Esophagus muscularis mucosa (tissue), 4 donors: ENCODE data around the gene FOXO6. TPM values are rescaled to one million over a fixed set of nuclear protein-coding genes. Genes with fewer than 3 reads are reported as not detected.

Experiments used
- DNase-seq: peaks from one replicate; pipeline ENCODE4 v3.0.0-alpha.2; 2017; ENCODE audit errors: extremely low spot score
- H3K27ac ChIP-seq, 4 donors: fragments of 200-600 bp; sonication (generic); replicated peaks in 1 of 4; 1 replicate in 3 of 4; 2 replicates in 1 of 4; pipeline ENCODE4 v1.5.1; 2016 to 2019; ENCODE audit warnings: mild to moderate bottlenecking in 1 of 4
- H3K27me3 ChIP-seq, 4 donors: fragments of 200-600 bp; sonication (generic); one replicate each; pipeline versions ENCODE4 v1.5.1 to v1.6.0; 2016 to 2019
- H3K36me3 ChIP-seq, 4 donors: fragments of 200-600 bp; sonication (generic); one replicate each; pipeline ENCODE4 v1.5.1; 2016 to 2019
- H3K4me1 ChIP-seq, 4 donors: fragments of 200-600 bp; sonication (generic); one replicate each; pipeline ENCODE4 v1.5.1; 2016 to 2019
- H3K4me3 ChIP-seq, 4 donors: fragments of 200-600 bp; sonication (generic); 1 replicate in 2 of 4; 2 replicates in 2 of 4; pipeline ENCODE4 v1.5.1; 2016 to 2019; ENCODE audit warnings: mild to moderate bottlenecking in 4 of 4, moderate library complexity in 1 of 4
- H3K9me3 ChIP-seq, 4 donors: fragments of 200-600 bp; sonication (generic); 1 replicate in 3 of 4; 2 replicates in 1 of 4; pipeline ENCODE4 v1.5.1; 2016 to 2019
- CTCF ChIP-seq, 3 experiments: fragments of 200-600 bp in 2 of 3; fragments of 450-650 bp in 1 of 3; sonication (generic) in 2 of 3; IDR thresholded peaks; one replicate each; pipeline ENCODE4 v1.5.1; 2017 to 2019; ENCODE audit warnings: antibody characterized with exemption in 3 of 3, mild to moderate bottlenecking in 2 of 3, moderate library complexity in 1 of 3
- EP300 ChIP-seq: sonication (generic); formaldehyde crosslinking; IDR thresholded peaks from one replicate; pipeline ENCODE4 v1.6.1; 2017; ENCODE audit warnings: antibody characterized with exemption
- POLR2A ChIP-seq: fragments of 450-650 bp; IDR thresholded peaks from one replicate; pipeline ENCODE4 v1.6.1; 2017; ENCODE audit warnings: antibody characterized with exemption, moderate library complexity, mild to moderate bottlenecking, low read depth
- POLR2AphosphoS5 ChIP-seq, 2 donors: sonication (generic); formaldehyde crosslinking; IDR thresholded peaks; one replicate each; pipeline ENCODE4 v1.6.1; 2017; ENCODE audit warnings: antibody characterized with exemption in 2 of 2
- WGBS: methylation state at CpG from one replicate; pipeline ENCODE4 v1.1.5; 2018; 5-methylcytosine and 5-hydroxymethylcytosine counted together
- intact Hi-C: fragments of 100-400 bp; cut with DNase I; formaldehyde crosslinking; loops from one replicate; pipeline ENCODE4 v1.15.1; 2023
- total RNA-seq, 4 donors: library from RNA; depleted of rRNA; stranded (reverse); fragments of >200 nt; gene quantifications; one replicate each; pipeline versions ENCODE4 v1.1.0 to v1.2.1, GENCODE V29; 2016

FOXO6 gene
- total RNA-seq, 4 donors from 2014 or later = 0.33 to 1.3 (median 0.53) TPM

DNA sequence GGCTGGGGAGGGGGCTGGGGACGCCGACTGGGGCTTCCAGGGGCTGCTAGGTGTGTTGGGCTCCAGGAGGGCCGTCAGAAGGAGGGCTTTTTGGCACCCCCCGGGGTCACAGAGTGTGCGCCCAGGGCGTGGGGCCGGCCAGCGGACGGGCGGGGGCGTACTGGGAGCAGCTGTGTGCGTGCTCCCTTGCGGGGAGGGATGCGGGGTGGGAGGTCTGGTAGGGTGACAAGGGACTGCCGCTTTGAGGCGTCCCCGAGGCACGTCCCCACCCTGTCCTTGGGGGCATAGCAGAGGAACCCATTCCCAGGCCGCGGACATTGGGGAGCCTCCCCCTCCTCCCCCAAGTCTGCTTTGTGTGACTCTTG lies 1.1 kb downstream of the FOXO6 start:
- H3K27me3 ChIP-seq = peaks cover 0 to 21% (median 2%) of the 10 kb centered on the region in 4 donors
- intact Hi-C loops = no loop called here
- peaks cover 0 to 3% (median 0%) of the 10 kb centered on the region in 4 donors for H3K9me3 ChIP-seq
- H3K27ac ChIP-seq = peak overlapping the region in 1 of 4 donors; percentile 60
- H3K4me1 ChIP-seq = peaks cover 57 to 78% (median 70%) of the 10 kb centered on the region in 4 donors
- WGBS = 14% methylated on average over 17 of the region's 20 CpGs
- peak overlapping the region; percentile 65 to 87 (median 74) for H3K4me3 ChIP-seq
- TF ChIP-seq POLR2AphosphoS5 (IDR thresholded peaks at IDR 0.05) (no peak), CTCF (IDR thresholded peaks at IDR 0.05) (no peak), EP300 (no peak), POLR2A (no peak)
- H3K36me3 ChIP-seq = no peaks in the 10 kb centered on the region
- no peak for DNase-seq

DNA sequence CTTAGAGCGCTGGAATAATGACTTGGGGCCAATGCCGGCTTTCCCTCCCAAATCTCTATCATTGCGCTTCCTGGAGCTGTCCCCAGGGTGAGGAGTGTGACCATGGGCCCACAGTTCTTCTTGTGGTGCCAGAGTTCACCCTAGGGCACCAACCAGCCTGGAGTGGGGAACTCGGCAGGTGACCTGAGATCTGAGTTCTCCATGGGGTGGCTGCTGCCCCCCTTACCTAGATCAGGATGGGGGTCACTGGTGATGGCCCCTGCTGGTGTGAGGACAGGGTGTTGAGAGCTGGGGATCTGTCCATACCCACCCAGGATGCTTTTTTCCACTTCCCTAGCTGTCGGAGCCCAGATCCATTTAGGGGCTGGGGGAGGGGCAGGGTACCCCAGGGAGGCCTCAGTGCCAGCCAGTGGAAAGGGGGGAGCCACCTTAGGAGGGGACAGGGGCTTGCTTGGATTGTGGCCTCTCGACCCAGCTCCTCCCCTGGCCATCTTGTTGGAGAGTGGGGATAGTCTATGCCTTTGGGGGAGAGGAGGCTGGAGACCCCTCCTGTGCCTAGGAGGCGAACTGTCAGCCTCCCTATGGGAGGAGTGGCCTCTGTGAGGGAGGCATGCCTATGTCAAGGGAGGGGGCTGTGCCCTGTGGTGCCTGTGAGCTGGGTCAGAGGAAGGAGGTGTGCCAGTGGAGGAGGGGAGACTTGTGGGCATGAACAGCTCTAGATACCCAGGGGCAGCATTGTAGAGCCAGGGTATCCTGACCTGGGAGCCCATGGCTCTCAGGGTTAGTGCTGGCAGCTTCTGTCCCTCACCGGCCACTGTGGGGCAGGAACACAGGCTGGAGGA lies 1.7 kb downstream of the FOXO6 start:
- intact Hi-C loops = no loop called here

GRCh38 chr1:41363591-41364320 lies 2.5 kb downstream of the FOXO6 start:
- Histone ChIP-seq H3K27ac (no peak overlapping the region), H3K4me1 (peaks cover 43 to 65% (median 57%) of the 10 kb centered on the region in 4 donors), H3K9me3 (peaks cover 0 to 3% (median 0%) of the 10 kb centered on the region in 4 donors), H3K27me3 (peaks cover 0 to 26% (median 2%) of the 10 kb centered on the region in 4 donors), H3K36me3 (no peaks in the 10 kb centered on the region), H3K4me3 (no peak overlapping the region)
- TF ChIP-seq EP300 = no peak
- no peak for TF ChIP-seq POLR2AphosphoS5 (IDR thresholded peaks at IDR 0.05)
- no peak for TF ChIP-seq POLR2A
- TF ChIP-seq CTCF (IDR thresholded peaks at IDR 0.05) = no peak
- WGBS = 94% methylated on average over 4 of the region's 4 CpGs
- DNase-seq = no peak
- intact Hi-C loops = no loop called here

More for the DNA sequence above, 1.7 kb downstream of the FOXO6 start:
- Histone ChIP-seq H3K36me3 (no peaks in the 10 kb centered on the region), H3K27me3 (peaks cover 0 to 21% (median 2%) of the 10 kb centered on the region in 4 donors), H3K4me1 (peaks cover 51 to 72% (median 64%) of the 10 kb centered on the region in 4 donors), H3K9me3 (peaks cover 0 to 3% (median 0%) of the 10 kb centered on the region in 4 donors), H3K4me3 (peak overlapping the region in 1 of 4 donors; percentile 65), H3K27ac (peak overlapping the region in 1 of 4 donors; percentile 60)
- TF ChIP-seq CTCF (IDR thresholded peaks at IDR 0.05) (no peak), EP300 (no peak), POLR2A (no peak), POLR2AphosphoS5 (IDR thresholded peaks at IDR 0.05) (no peak)
- DNase-seq = no peak
- WGBS = 60% methylated on average over 7 of the region's 8 CpGs

- intact Hi-C loops = no loop called here
- H3K27ac ChIP-seq = no peak overlapping the region
- no peak overlapping the region for H3K4me3 ChIP-seq
- H3K36me3 ChIP-seq = no peaks in the 10 kb centered on the region
- peaks cover 0 to 3% (median 0%) of the 10 kb centered on the region in 4 donors for H3K9me3 ChIP-seq
- H3K27me3 ChIP-seq = peaks cover 0 to 26% (median 2%) of the 10 kb centered on the region in 4 donors
- TF ChIP-seq POLR2A (no peak), EP300 (no peak), POLR2AphosphoS5 (IDR thresholded peaks at IDR 0.05) (no peak), CTCF (IDR thresholded peaks at IDR 0.05) (no peak)
- peaks cover 36 to 56% (median 48%) of the 10 kb centered on the region in 4 donors for H3K4me1 ChIP-seq
- no peak for DNase-seq
- 86% methylated on average over 10 of the region's 10 CpGs for WGBS
Observed at GRCh38 chr1:41364442-41365319, 3.4 kb downstream of the FOXO6 start.
